ENCODE measurements around the gene CHST11. TPM values are rescaled to one million over a fixed set of nuclear protein-coding genes. Genes with fewer than 3 reads are reported as not detected.
"Not testable (repeated sequence)": the region's sequence is repeated elsewhere in the genome, so short reads cannot be mapped to it uniquely, and the experiment has no call there.

CHST11 gene
- total and polyA plus RNA-seq, 2 of the 4 experiments (the other 2 are of a cell fraction) = 1.4 to 2.7 TPM

DNA sequence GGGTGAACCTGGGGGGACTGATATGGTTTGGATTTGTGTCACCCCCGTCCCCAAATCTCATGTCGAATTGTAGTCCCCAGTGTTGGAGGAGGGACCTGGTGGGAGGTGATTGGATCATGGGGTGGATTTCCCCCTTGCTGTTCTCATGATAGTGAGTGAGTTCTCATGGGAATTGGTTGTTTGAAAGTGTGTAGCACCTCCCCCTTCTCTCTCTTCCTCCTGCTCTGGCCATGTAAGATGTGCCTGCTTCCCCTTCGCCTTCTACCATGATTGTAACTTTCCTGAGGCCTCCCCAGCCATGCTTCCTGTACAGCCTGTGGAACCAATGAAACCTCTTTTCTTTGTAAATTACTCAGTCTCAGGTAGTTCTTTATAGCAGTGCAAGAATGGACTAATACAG lies 156.6 kb downstream of the CHST11 start:
- H3K9me3 ChIP-seq (ENCODE audit: control insufficient read depth, insufficient read depth, low read length); H2AK9ac ChIP-seq (replicated peaks; ENCODE audit: low read depth, low read length, poor library complexity); in situ Hi-C loops (cut with MboI; ENCODE audit: low sequenced_read_pairs); H2BK15ac ChIP-seq (ENCODE audit: low read depth, low read length); H3K56ac ChIP-seq (ENCODE audit: extremely low read depth, insufficient read depth, low read length); BruUV-seq (replicated peaks); H2BK5ac ChIP-seq (ENCODE audit: low read depth, low read length, poor library complexity, severe bottlenecking); H3K27me3 ChIP-seq (ENCODE audit: control insufficient read depth, insufficient read depth, low read length); H4K5ac ChIP-seq (ENCODE audit: low read depth, low read length); H3K4ac ChIP-seq (ENCODE audit: low read depth, low read length); CTCF ChIA-PET; H3K14ac ChIP-seq (replicated peaks; ENCODE audit: low read depth, low read length); H3K18ac ChIP-seq (ENCODE audit: low read depth, low read length); H2AK5ac ChIP-seq (ENCODE audit: low read depth, low read length); H3K4me1 ChIP-seq (ENCODE audit: control insufficient read depth, insufficient read depth, low read length); H3K4me3 ChIP-seq (ENCODE audit: insufficient read depth, low read depth, low read length); POLR2A ChIA-PET (ENCODE audit: unreplicated experiment); ATAC-seq (ENCODE audit: low read depth); H4K20me1 ChIP-seq (ENCODE audit: insufficient read depth, low read length); H2AFZ ChIP-seq (replicated peaks; ENCODE audit: low read length, poor library complexity); H3K4me2 ChIP-seq (ENCODE audit: low read depth, low read length); H3K23ac ChIP-seq (ENCODE audit: low read depth, low read length); dilution Hi-C loops (cut with HindIII; ENCODE audit: low sequenced_read_pairs, unreplicated experiment); H3K9ac ChIP-seq (ENCODE audit: low read depth, low read length); H2BK120ac ChIP-seq (ENCODE audit: low read depth, low read length); H3K36me3 ChIP-seq (ENCODE audit: control insufficient read depth, insufficient read depth, low read length); DNase-seq; H3K27ac ChIP-seq (ENCODE audit: insufficient read depth, low read length); intact Hi-C loops (cut with micrococcal nuclease); H4K8ac ChIP-seq (ENCODE audit: low read depth in 2 of 2, low read length in 2 of 2); H3K9me1 ChIP-seq (ENCODE audit: insufficient read depth, low read length); H3K79me1 ChIP-seq (ENCODE audit: low read depth in 1 of 2, low read length in 2 of 2); H4K91ac ChIP-seq (ENCODE audit: insufficient read depth, low read depth, low read length); H2BK20ac ChIP-seq (ENCODE audit: low read depth, low read length): not testable (repeated sequence)
- no CpG with 5 or more reads among the region's 3 CpGs for WGBS, 2 experiments (ENCODE audit: extremely low coverage in 2 of 2, insufficient read length in 1 of 2)
